NCI-H2196 treated with DMSO at 0.1 percent for 48 hours (cell line): ENCODE data around the gene CDH22.

Experiments
- DNase-seq: peaks from one replicate; lab custom pipeline; 2025; ENCODE audit not compliant: unreplicated experiment; lab: John Stamatoyannopoulos, UW

CDH22 gene

GRCh38 chr20:46217583-46217982 is 90.7 kb downstream of the CDH22 start:
- DNase-seq, result no peak

- DNase-seq, result no peak
Observed at GRCh38 chr20:46216770-46217464, 91.4 kb downstream of the CDH22 start.

DNA sequence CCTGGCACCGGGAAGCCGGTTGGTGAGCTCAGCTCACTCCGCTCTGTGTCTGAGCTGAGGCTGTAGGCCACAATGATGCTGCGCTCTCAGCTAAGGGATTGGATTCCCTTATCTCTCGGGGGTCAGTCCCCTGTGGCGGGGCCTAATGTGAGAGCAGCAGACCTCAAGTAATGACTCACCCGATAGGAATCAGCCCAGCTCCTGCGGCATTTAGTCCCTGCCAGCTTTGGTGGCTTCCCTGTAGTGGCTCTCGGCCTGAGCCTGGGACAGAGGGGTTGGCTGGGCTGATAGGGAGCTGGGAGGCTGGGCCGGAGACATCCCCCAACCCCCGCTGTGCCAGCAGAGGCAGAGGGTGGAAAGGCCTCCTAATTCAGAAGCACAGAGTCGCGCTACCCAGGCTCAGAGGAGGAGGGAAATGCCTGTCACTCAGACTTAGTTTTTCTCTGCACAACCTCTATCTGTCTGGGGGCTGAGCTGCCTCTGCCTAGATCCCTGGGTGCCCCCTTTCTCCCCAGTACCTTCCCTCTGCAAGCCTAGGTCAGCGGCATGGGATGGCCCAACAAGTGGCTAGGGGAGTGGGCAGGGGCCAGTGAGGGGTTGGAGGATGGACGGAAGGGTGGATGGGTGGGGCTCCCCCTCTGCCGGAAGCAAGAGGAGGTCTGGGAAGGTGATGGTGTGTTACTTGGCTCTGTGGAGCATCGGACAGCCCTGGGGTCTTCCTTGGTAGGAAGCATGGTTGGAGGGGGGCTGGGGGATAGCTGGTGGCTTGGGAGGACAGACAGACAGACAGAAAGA is 92.2 kb downstream of the CDH22 start:
- DNase-seq, result no peak

DNA sequence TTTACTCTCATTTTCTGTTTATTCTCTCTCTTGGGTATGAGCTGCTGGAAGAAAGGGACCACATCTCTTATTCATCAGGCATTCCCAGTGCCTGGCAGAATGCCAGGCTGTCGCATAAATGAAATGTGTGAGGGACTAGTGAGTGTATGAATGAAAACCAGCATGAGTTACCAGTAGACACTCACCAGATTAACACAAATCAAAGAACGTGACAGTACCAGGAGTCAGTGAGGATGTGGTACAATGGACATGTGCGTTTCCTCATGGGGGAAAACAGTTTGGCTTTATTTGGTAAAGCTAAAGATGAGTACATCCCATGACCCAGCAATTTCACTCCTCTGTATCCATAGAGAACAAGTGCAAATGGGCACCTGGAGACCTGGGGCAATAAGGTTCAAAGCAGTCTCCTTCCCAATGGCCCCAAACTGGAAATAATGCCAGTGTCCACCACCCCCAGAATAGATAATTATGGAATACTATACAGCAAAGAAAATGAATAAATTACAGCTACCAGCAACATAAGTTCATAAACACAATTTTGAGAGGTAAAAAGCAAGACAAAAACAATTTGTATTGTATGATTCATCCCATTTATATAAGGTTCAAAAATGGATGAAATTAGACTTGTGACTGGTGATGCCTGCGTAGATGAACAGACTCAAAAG is 93.3 kb downstream of the CDH22 start:
- no peak for DNase-seq

DNA sequence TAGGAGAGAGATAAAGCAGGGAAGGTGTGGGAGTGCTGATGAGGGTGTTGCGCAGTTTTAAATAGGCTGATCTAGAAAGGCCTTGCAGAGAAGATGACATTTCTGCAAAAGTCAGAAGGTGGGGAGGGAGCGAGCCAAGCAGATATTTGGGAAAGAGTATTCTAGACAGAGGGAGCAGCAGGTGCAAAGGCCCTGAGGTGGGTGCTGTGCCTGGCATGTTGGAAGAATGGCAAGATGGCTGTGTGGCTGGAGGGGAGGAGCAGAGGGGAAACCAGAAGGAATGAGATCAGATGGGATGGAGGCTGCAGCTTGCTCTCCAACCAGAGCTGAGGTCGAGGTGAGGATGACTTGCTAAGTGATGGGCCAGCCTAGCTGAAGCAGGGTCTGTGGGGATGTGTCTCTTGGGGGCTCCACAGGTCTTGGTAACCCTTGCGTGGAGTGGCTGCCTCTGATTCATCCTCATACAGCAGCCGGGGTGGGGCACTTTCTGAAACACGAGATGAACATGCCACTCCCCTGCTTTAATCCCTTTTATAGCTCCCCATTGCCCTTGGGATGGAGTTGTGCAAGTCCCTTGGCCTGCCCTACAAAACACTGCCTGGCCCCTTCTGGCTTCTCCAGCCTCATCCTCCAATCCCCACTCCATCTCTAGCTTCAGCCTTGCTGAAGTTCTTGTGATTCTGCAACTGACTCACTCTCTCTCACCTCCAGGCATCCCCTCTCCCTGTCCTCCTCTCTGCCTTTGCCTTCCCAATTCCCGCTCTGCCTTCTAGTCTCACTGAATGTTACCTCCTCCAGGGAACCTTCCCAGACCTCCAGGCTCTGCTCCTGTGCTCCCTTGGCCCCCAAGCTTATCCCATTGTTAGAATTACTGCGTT is 94.1 kb downstream of the CDH22 start:
- DNase-seq, result no peak

- no peak for DNase-seq
Observed at GRCh38 chr20:46212876-46213275, 95.4 kb downstream of the CDH22 start.

DNA sequence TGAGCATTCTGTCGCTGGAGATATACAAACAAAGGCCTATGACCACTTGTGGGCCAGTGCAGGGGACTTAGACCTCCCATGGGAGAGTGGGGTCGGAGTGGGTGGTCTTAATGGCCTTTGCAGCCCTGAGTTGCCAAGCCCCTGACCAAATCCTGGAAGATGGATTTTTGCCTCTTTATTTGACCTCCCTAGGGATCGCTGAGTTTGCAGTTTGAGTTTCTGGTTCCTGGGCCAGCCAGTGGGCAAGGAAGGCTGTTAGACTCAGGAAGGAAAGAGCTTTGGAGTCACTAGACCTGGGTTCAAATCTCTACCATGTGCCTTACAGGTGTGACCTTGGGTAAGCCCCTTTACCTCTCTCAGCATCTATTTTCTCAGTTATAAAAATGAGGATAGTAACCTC is 96.0 kb downstream of the CDH22 start:
- DNase-seq, result no peak

DNA sequence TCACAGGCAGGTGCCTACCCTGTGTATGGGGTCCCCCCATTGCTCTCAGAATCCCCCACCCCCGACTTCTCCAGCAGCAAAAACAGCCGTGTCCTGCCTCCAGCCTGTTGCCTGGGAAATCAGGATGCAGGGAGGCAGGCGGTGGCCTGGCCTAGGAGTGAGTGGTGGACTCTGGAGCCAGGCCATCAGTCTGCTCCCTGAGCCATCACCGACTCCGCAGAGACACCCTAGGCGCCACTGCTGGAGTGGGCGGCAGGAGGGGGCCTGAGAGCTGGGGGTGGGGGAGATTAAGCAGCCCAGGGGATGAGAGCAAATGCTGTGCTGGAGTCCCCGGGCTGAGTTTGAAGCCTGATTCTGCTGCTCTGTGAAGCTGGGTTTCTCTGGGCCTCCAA is 97.0 kb downstream of the CDH22 start:
- DNase-seq, result no peak

- no peak for DNase-seq
Observed at GRCh38 chr20:46210672-46211330, 97.5 kb downstream of the CDH22 start.

DNA sequence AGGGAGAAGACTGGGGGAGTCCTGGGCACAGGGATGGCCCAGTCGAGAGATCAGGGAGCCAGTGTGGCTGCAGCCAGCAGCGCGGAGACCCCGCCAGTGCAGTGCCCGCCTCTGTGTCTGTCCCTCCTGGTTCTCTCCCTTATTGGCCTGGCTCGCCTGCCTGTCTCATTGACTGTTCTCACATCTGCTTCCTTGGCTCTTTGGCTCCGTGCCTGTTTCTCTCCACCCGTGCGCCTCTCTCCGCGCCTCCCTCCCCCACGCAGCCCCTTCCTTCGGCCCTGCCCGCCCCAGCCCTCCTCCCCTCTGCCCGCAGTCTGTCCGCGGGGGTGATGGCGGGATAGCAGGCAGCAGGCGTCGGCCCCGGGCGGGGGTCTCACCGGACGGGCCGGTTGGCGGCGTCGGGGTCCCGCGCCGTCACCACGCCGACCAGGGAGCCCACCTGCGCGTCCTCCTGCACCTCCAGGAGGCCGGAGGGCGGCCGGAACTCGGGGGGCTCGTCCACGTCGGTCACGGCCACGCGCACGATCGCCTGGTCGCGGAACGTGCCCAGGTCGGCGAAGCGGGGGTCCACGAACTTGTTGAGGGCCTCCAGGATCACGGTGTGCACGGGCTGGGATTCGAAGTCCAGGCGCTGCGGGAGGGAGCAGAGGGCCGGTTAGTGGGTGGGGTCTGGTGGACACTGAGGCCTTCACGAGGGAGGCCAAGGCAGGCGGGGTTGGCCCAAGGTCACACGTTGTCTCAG is 98.2 kb downstream of the CDH22 start:
- no peak for DNase-seq

DNA sequence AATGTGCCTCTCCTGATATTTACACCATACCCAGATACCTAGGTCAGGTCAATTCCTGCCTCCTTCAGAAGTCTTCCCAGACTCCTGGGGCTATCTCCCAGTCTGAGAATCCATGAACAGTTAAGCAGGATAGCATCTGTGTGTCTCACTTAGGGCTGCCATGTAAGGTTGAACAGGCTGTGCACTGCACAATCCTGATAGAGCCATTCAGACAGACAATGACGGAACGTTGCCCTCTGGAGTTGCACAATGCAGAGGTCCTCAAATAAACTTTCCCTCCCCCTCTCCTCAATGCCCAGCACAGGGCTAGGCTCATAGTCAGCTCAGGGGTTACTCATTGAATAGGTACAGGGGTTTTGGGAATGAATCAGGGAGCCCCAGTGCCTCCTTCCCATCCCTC is 100.5 kb downstream of the CDH22 start:
- DNase-seq, result no peak

- no peak for DNase-seq
Observed at GRCh38 chr20:46206992-46207549, 101.2 kb downstream of the CDH22 start.

DNA sequence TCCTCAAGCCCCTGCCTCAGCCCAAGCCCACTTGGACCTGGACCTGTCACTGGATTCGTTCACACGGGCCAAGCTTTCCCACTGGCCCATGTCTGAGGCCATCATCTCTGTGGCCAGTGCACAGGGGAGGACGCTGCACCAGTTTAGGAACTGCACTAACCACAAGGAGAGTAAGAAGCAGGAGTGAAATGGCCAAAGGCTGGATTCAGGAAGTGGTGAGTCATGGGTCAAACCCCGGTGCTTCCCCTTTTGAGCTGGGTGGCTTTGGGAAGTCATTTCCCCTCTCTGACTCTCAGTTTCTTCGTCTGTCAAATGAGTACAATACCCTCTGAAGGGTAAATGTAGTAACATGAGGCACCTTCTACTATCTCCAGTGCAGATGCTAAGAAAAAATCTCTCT is 102.3 kb downstream of the CDH22 start:
- DNase-seq, result no peak

- no peak for DNase-seq
Observed at GRCh38 chr20:46205349-46205748, 102.9 kb downstream of the CDH22 start.

DNA sequence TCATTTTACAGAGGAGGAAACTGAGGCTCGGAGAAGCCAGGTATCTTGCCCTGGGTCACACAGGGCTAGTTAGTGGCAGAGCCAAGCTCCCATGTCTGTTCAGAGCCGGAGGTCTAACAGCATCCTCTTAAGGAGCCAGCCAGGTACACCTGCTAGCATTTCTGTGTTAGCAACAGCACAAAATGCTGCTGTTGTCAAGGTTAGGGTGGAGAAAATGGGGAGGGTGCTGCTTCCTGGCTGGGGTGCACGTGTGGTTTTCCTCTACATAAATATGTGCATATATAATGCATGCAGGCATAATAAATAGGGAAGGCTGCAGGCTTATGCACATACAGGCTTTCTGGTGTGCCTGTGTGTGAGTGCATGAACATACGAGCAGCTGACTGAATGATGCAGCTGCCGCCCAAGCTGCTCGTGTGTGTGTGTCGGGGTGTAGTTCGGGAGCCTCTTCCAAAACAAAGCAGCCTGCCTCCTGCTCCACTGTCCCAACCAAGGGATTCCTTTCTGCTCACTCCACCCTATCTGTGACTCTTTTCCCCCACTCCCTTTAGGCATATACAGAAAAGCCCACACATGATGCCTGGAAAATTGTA is 103.6 kb downstream of the CDH22 start:
- no peak for DNase-seq

GRCh38 chr20:46203510-46203837 is 104.8 kb downstream of the CDH22 start:
- DNase-seq, result no peak

DNA sequence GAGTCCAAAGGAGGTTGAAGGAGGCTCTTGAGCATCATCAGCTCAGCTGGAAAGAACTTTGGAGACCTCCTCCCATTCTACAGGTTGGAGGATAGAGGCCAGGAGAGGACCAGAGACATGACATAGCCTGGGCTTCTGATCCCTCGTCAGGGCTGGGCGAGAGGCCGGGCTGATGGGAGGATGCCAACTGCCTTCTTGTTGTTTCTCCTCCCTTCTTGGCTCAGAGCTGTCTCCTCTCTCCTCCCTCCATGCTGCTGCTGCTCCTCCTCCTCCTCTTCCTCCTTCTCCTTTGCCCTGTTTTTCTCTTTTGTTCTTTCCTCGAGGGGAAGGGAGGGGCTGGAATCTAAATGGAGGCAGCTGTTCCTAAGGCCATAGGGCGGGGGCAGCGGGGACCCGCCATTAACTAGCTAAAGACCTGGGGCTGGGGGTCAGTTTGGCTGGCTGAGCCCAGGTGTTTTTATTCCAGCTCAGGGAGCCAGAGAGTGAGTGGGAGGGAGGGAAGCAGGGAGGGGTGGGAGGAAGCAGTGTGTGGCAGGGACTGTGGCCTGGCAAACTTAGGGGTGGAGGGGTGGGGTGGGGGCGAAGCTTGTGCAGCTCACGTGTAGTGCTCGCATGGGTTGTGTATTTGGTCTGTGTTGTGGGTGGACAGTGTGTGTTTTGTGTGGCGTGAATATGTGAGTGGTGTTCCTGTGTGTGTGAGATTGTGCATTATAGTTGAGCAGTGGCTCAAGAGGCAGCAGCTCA is 105.4 kb downstream of the CDH22 start:
- DNase-seq, result no peak
